GM12875 (cell line): ENCODE data around the gene OSBPL5.

Experiments
- H3K4me3 ChIP-seq: one replicate; pipeline ENCODE4 v1.5.1; 2011; ENCODE audit warnings: low read depth, low read length, control low read depth
- CTCF ChIP-seq: IDR thresholded peaks from 2 replicates; pipeline ENCODE4 v1.5.1; 2011; ENCODE audit warnings: low read depth, mild to moderate bottlenecking, control low read depth, inconsistent platforms, low read length, moderate library complexity, borderline replicate concordance; ENCODE audit not compliant: insufficient read depth

Gene OSBPL5

GRCh38 chr11:3150726-3151125, 14.4 kb downstream of the OSBPL5 start:
- H3K4me3 ChIP-seq: no peak overlapping the region
- TF ChIP-seq CTCF: no peak

- no peak overlapping the region for H3K4me3 ChIP-seq
- TF ChIP-seq CTCF: no peak
These were observed 15.3 kb downstream of the OSBPL5 start for GRCh38 chr11:3149852-3150188.

- no peak overlapping the region for H3K4me3 ChIP-seq
- TF ChIP-seq CTCF: no peak
These were observed 15.9 kb downstream of the OSBPL5 start for GRCh38 chr11:3148990-3149851.

GRCh38 chr11:3148255-3148989, 16.7 kb downstream of the OSBPL5 start:
- H3K4me3 ChIP-seq: no peak overlapping the region
- TF ChIP-seq CTCF: no peak

GRCh38 chr11:3147626-3148025, 17.5 kb downstream of the OSBPL5 start:
- no peak for TF ChIP-seq CTCF
- no peak overlapping the region for H3K4me3 ChIP-seq

- TF ChIP-seq CTCF: no peak
- no peak overlapping the region for H3K4me3 ChIP-seq
These were observed 17.9 kb downstream of the OSBPL5 start for GRCh38 chr11:3147257-3147619.
